Amygdala (tissue), 56 donors: ENCODE data around the gene RPL12.
A peak's percentile ranks its signal among the peaks of the same experiment; 100 is the strongest.

Experiments
- DNase-seq, 56 donors: peaks; one replicate each; lab custom pipeline; 2025; lab: John Stamatoyannopoulos, UW

RPL12 gene

DNA sequence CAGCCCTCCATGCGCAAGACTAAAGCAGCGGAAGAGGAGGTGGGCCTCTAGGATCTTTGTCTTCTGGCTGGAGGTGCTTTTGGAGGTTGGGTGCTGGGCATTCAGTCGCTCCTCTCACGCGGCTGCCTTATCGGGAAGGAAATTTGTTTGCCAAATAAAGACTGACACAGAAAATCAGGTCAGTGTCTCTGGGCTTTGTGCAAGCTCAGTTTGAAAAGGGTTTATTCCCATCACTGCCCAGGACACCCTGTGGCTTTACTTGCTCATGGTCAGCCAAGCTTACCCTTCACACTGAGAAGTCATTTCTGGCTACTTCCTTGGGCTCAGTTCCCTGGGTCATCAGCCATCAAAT lies 43.7 kb downstream of the RPL12 start:
- no peak for DNase-seq

DNA sequence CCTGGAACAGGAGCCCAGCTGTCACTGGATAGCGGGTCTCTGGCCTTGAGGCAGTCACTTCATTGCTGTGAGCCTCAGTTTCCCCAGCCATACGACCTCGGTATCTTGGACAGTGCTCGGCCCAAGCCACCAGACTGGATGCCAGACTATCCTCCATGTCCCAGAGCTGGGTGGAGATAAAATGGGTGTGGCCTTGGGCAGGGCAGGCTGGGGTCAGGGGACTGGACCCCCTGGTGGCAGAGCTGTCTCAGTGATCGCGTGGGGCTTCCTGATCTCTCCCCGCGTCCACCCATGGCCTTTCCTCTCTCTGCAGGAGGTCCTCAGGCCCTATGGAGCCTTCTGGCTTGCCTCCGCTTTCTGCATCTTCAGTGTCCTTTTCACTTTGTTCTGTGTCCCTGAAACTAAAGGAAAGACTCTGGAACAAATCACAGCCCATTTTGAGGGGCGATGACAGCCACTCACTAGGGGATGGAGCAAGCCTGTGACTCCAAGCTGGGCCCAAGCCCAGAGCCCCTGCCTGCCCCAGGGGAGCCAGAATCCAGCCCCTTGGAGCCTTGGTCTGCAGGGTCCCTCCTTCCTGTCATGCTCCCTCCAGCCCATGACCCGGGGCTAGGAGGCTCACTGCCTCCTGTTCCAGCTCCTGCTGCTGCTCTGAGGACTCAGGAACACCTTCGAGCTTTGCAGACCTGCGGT lies 44.3 kb downstream of the RPL12 start:
- no peak for DNase-seq

DNA sequence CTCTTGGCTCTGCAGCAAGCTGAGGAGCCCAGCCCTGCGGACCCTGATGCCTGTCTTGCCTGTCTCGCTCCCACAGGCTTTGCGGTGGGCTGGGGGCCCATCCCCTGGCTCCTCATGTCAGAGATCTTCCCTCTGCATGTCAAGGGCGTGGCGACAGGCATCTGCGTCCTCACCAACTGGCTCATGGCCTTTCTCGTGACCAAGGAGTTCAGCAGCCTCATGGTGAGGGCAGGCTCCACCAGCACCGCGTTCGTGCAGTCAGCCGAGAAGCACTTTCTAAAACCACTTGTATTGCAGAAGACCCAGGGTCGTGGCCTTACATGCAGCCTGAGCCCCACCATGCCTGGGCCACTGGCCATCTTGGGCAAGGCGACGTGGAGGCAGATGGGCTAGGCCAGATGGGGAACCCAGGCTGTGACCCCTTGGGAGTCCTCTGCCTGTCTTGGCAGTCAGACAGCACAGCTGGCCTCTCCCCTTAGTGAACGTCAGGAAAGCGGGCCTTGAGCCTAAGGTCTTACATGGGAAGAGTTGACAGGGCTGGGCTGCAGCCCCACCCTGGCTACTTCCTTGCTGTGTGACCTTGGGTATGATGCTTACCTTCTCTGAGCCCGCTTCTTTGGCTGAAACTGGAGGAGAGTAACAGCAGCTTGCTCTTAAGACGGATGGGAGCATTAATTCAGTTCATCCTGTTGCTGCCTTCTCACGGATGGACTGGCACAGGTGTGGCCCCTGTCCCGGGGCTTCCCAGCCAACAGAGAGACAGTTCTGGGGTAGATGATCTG lies 45.7 kb downstream of the RPL12 start:
- no peak for DNase-seq

DNA sequence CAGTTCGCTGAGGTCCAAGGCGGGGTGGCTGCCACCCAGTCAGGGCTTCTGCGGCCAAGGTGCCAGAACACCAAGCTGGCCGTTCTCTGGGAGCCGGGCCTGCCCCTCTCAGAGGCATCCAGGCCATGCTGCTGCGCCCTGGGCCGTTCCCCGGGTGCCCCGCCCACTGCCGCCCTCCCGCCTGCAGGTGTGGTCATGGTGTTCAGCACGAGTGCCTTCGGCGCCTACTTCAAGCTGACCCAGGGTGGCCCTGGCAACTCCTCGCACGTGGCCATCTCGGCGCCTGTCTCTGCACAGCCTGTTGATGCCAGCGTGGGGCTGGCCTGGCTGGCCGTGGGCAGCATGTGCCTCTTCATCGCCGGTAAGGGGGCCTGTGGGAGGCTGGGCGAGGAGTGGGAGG lies 46.6 kb downstream of the RPL12 start:
- DNase-seq: no peak

DNA sequence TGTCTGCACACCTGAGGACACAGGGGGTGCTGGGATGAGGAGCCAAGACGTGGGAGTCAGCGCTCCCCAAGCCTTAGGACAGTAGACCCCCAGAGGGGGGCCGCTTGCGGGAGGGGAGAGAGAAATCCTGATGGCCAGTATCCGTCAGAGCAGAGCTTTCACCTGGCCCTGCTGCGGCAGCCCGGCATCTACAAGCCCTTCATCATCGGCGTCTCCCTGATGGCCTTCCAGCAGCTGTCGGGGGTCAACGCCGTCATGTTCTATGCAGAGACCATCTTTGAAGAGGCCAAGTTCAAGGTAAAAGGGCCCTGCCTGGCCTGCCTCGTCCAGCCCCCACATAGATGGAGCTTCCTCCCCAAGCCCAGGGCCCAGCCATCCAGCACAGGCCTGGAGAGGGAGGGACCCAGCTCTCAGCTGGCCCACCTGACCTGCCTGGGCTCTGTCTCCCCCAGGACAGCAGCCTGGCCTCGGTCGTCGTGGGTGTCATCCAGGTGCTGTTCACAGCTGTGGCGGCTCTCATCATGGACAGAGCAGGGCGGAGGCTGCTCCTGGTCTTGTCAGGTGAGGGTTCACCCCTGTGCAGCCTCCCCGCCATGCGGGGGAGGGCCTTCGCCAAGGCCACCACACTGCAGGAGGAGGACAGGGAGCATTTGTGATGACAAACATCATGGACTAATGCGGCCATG lies 47.6 kb downstream of the RPL12 start:
- DNase-seq: no peak

DNA sequence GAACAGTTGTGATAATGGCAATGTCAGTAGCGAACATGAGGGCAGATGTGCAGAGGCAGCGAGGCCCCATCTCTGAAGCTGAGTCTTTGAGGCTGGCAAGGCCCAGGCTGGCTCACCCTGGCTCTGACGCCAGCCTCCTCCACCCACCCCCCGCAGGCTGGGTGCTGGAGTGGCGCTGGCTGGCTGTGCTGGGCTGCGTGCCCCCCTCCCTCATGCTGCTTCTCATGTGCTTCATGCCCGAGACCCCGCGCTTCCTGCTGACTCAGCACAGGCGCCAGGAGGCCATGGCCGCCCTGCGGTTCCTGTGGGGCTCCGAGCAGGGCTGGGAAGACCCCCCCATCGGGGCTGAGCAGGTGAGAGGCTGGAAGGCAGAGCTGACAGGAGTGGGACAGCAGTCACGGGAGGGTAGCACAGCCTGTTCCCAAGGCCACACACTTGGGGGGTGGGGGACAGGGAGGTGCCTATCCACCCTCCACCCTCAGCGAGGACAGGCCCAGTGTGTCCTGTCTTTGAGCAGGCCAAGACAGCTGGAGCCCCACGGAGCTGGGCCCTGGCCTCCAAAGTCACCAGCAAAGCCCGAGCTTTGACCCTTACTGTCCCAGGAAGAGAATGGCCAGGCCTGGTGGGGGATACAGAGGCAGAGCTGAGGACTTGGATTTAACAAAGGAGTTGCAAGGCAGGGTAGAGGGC lies 48.7 kb downstream of the RPL12 start:
- peak in 14 of 56 donors; percentile 18 to 69 (median 38) for DNase-seq

DNA sequence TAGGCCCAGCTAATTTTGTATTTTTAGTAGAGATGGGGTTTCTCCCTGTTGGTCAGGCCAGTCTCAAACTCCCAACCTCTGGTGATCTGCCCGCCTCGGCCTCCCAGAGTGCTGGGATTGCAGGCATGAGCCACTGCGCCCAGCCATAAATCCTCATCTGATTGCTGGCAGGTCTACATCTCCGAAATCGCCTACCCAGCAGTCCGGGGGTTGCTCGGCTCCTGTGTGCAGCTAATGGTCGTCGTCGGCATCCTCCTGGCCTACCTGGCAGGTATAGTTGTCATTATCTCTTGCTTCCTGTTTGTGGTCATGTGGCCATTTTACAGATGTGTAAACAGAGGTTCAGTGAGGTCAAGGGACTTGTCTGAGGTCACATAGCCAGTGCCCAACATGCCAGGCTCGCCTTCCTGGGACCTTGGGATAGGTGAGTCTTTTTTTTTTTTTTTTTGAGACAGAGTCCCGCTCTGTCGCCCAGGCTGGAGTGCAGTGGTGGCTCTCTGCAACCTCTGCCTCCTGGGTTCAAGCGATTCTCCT lies 51.4 kb downstream of the RPL12 start:
- no peak for DNase-seq

DNA sequence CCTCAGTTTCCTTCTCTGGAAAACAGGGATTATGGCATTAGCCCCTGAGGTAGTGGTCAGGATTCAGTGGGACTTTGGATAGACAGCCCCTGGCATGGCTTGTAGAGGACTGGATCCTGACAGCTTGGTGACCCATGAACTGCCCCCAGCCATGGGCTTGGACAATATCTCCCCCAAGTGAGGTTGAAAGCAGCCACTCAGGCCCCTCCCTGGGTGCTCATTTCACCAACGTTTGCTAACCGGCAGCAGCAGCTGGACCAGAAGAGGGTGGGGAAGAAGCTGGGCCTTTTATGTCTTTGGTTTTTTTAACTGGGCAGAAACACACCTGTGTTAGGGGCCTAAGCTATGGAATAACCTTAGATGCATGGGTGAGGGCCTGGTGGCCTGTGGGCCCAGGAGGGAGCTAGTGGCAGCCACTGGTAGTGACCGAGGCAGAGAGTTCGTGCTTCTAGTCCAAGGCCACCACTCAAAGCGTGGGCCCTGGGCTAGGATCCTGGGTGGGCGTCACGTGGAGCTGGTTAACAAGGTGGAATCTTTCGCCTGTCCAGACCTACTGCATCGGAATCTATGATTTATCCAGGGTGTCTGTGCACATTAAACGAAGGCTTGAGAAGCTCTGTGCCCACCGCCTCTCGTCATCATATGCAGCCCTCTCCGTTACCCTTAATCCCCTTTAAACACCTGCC lies 52.3 kb downstream of the RPL12 start:
- no peak for DNase-seq

DNA sequence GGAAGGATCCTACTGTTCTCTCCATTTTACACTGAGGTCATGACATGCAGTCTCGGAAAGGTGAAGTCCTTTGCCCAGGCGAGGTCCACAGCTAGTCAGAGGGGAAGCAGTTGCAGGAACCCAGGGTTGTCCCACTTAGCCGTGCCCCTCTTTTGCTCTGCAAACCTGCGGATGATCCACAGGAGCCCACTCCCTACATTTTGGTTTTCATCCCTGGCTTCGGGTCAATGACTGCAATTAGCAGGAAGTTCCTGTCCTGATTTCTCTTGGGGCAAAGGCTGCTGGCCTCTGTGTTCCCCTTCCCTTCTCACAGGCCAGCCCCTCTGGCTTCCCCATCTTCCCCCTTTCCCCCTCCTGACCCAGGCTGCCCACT lies 52.9 kb downstream of the RPL12 start:
- no peak for DNase-seq
